Mesothelial cell of epicardium (in vitro differentiated cells): ENCODE results near the gene TTLL8. TPM values are rescaled to one million over a fixed set of nuclear protein-coding genes. Genes with fewer than 3 reads are reported as not detected.

Source experiments
- DNase-seq, 2 experiments: peaks; one replicate each; pipeline ENCODE4 v3.0.0; 2021; ENCODE audit warnings: low spot score in 2 of 2; ENCODE audit not compliant: unreplicated experiment in 2 of 2
- H3K27ac Mint-ChIP-seq: 2 replicates; pipeline ENCODE4 v1.8.0; 2021; ENCODE audit warnings: mixed read lengths
- H3K27me3 Mint-ChIP-seq: 2 replicates; pipeline ENCODE4 v1.8.0; 2021; ENCODE audit warnings: low read depth, mixed read lengths
- H3K36me3 Mint-ChIP-seq: 2 replicates; pipeline ENCODE4 v1.8.0; 2021; ENCODE audit warnings: mixed read lengths
- H3K4me1 Mint-ChIP-seq: 2 replicates; pipeline ENCODE4 v1.8.0; 2021; ENCODE audit warnings: mixed read lengths
- H3K4me3 Mint-ChIP-seq: 2 replicates; pipeline ENCODE4 v1.8.0; 2021; ENCODE audit warnings: mild to moderate bottlenecking, moderate library complexity, mixed read lengths
- H3K9me3 Mint-ChIP-seq: 2 replicates; pipeline ENCODE4 v1.8.0; 2021; ENCODE audit warnings: mixed read lengths
- CTCF ChIP-seq: fragments of 200-600 bp; sonication (generic); IDR thresholded peaks from one replicate; pipeline ENCODE4 v1.5.0; 2021; ENCODE audit warnings: antibody characterized with exemption; ENCODE audit not compliant: unreplicated experiment
- total RNA-seq: library from RNA; stranded (reverse); gene quantifications from 3 replicates; pipeline ENCODE4 v1.2.1, GENCODE V29; 2021

TTLL8 gene
- total RNA-seq, 1 donor from 2014 or later, result 0.13 TPM

- Mint-ChIP-seq H3K4me3 (no peak overlapping the region), H3K4me1 (peaks cover 17% of the 10 kb centered on the region), H3K9me3 (no peaks in the 10 kb centered on the region), H3K27ac (no peak overlapping the region), H3K36me3 (no peaks in the 10 kb centered on the region), H3K27me3 (no peaks in the 10 kb centered on the region)
- no peak for TF ChIP-seq CTCF
- no peak for DNase-seq
Measured at GRCh38 chr22:50101870-50102565, 43.9 kb upstream of the TTLL8 start.

- Mint-ChIP-seq H3K4me3 (no peak overlapping the region), H3K36me3 (no peaks in the 10 kb centered on the region), H3K27ac (no peak overlapping the region), H3K9me3 (no peaks in the 10 kb centered on the region), H3K4me1 (no peaks in the 10 kb centered on the region), H3K27me3 (peaks cover 4% of the 10 kb centered on the region)
- TF ChIP-seq CTCF, result no peak
- DNase-seq, result no peak
Measured at GRCh38 chr22:50098052-50098451, 40.0 kb upstream of the TTLL8 start.

- Mint-ChIP-seq H3K9me3 (no peaks in the 10 kb centered on the region), H3K4me1 (peaks cover 9% of the 10 kb centered on the region), H3K27me3 (peaks cover 6% of the 10 kb centered on the region), H3K27ac (no peak overlapping the region), H3K4me3 (no peak overlapping the region), H3K36me3 (no peaks in the 10 kb centered on the region)
- DNase-seq, result no peak
- no peak for TF ChIP-seq CTCF
Measured at GRCh38 chr22:50092342-50092741, 34.2 kb upstream of the TTLL8 start.

GRCh38 chr22:50091092-50091768 is 33.1 kb upstream of the TTLL8 start:
- H3K27me3 Mint-ChIP-seq, result peaks cover 3% of the 10 kb centered on the region
- no peak overlapping the region for H3K27ac Mint-ChIP-seq
- peaks cover 12% of the 10 kb centered on the region for H3K4me1 Mint-ChIP-seq
- no peak for TF ChIP-seq CTCF
- H3K36me3 Mint-ChIP-seq, result no peaks in the 10 kb centered on the region
- H3K4me3 Mint-ChIP-seq, result no peak overlapping the region
- no peak for DNase-seq
- H3K9me3 Mint-ChIP-seq, result no peaks in the 10 kb centered on the region

GRCh38 chr22:50090412-50090714 is 32.3 kb upstream of the TTLL8 start:
- no peak overlapping the region for H3K4me3 Mint-ChIP-seq

More at GRCh38 chr22:50090412-50090714, 32.3 kb upstream of the TTLL8 start:
- H3K4me1 Mint-ChIP-seq, result peaks cover 16% of the 10 kb centered on the region
- TF ChIP-seq CTCF, result no peak
- DNase-seq, result no peak
- no peak overlapping the region for H3K27ac Mint-ChIP-seq
- peaks cover 3% of the 10 kb centered on the region for H3K27me3 Mint-ChIP-seq
- no peaks in the 10 kb centered on the region for H3K9me3 Mint-ChIP-seq
- H3K36me3 Mint-ChIP-seq, result no peaks in the 10 kb centered on the region
